ENCODE measurements around the gene USP17L25.
"Not testable (repeated sequence)": the region's sequence is repeated elsewhere in the genome, so short reads cannot be mapped to it uniquely, and the experiment has no call there.

The USP17L25 gene, protein sequence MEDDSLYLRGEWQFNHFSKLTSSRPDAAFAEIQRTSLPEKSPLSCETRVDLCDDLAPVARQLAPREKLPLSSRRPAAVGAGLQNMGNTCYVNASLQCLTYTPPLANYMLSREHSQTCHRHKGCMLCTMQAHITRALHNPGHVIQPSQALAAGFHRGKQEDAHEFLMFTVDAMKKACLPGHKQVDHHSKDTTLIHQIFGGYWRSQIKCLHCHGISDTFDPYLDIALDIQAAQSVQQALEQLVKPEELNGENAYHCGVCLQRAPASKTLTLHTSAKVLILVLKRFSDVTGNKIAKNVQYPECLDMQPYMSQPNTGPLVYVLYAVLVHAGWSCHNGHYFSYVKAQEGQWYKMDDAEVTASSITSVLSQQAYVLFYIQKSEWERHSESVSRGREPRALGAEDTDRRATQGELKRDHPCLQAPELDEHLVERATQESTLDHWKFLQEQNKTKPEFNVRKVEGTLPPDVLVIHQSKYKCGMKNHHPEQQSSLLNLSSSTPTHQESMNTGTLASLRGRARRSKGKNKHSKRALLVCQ

DNA sequence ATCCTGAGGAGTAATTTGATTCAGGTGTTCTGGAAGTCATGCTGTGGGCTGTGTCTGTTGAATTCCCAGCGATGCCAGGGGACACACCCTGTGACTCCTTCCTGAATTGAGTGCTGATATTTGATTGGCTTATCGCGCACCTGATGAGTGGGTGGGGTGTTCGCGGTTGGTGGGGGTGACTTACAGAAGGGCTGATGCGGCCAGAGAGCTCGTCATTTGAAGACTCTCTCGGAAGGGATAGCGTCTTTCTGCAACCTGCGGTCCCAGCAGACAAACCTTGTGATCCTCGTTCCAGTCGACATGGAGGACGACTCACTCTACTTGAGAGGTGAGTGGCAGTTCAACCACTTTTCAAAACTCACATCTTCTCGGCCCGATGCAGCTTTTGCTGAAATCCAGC, at the start of gene USP17L25:
Gene USP17L25 (plus strand): TSS at position 301 of the 400 bp plus-strand sequence. CDS start 0 bp downstream, at position 301.
- not testable (repeated sequence) for DNase-seq

DNA sequence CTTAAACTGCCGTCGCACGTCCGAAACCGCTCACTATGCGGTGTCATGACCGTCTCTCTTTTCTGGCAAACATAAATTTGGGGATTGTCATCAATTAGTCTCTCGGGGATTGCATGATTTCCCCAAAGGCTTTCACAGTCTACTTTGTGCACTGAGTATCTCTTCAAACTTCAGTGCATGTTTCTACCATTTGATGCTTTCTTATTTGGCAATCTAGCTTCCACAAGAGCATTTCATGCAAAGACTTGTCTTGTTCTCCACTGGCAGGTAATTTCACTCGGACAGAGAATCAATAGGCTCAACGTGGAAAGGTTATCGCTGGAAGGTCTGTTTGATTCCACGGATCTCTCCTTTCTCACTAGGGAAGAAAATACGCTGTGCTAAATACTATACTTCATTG, 5.5 kb upstream of the USP17L25 start:
- not testable (repeated sequence) for DNase-seq

DNA sequence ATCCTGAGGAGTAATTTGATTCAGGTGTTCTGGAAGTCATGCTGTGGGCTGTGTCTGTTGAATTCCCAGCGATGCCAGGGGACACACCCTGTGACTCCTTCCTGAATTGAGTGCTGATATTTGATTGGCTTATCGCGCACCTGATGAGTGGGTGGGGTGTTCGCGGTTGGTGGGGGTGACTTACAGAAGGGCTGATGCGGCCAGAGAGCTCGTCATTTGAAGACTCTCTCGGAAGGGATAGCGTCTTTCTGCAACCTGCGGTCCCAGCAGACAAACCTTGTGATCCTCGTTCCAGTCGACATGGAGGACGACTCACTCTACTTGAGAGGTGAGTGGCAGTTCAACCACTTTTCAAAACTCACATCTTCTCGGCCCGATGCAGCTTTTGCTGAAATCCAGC, 4.8 kb upstream of the USP17L25 start, which contains the start of gene USP17L24:
Gene USP17L24 (plus strand): TSS at position 301 of the 400 bp plus-strand sequence. CDS start 0 bp downstream, at position 301.
- DNase-seq: not testable (repeated sequence)

DNA sequence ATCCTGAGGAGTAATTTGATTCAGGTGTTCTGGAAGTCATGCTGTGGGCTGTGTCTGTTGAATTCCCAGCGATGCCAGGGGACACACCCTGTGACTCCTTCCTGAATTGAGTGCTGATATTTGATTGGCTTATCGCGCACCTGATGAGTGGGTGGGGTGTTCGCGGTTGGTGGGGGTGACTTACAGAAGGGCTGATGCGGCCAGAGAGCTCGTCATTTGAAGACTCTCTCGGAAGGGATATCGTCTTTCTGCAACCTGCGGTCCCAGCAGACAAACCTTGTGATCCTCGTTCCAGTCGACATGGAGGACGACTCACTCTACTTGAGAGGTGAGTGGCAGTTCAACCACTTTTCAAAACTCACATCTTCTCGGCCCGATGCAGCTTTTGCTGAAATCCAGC, 4.6 kb downstream of the USP17L25 start, which contains the start of gene USP17L26:
Gene USP17L26 (plus strand): TSS at position 301 of the 400 bp plus-strand sequence. CDS start 0 bp downstream, at position 301.
- not testable (repeated sequence) for DNase-seq

DNA sequence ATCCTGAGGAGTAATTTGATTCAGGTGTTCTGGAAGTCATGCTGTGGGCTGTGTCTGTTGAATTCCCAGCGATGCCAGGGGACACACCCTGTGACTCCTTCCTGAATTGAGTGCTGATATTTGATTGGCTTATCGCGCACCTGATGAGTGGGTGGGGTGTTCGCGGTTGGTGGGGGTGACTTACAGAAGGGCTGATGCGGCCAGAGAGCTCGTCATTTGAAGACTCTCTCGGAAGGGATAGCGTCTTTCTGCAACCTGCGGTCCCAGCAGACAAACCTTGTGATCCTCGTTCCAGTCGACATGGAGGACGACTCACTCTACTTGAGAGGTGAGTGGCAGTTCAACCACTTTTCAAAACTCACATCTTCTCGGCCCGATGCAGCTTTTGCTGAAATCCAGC, 9.4 kb downstream of the USP17L25 start, which contains the start of gene USP17L5:
Gene USP17L5 (plus strand): TSS at position 301 of the 400 bp plus-strand sequence. CDS start 0 bp downstream, at position 301.
- not testable (repeated sequence) for DNase-seq

DNA sequence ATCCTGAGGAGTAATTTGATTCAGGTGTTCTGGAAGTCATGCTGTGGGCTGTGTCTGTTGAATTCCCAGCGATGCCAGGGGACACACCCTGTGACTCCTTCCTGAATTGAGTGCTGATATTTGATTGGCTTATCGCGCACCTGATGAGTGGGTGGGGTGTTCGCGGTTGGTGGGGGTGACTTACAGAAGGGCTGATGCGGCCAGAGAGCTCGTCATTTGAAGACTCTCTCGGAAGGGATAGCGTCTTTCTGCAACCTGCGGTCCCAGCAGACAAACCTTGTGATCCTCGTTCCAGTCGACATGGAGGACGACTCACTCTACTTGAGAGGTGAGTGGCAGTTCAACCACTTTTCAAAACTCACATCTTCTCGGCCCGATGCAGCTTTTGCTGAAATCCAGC, 14.1 kb downstream of the USP17L25 start, which contains the start of gene USP17L27:
Gene USP17L27 (plus strand): TSS at position 301 of the 400 bp plus-strand sequence. CDS start 0 bp downstream, at position 301.
- DNase-seq: not testable (repeated sequence)

DNA sequence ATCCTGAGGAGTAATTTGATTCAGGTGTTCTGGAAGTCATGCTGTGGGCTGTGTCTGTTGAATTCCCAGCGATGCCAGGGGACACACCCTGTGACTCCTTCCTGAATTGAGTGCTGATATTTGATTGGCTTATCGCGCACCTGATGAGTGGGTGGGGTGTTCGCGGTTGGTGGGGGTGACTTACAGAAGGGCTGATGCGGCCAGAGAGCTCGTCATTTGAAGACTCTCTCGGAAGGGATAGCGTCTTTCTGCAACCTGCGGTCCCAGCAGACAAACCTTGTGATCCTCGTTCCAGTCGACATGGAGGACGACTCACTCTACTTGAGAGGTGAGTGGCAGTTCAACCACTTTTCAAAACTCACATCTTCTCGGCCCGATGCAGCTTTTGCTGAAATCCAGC, 18.9 kb downstream of the USP17L25 start, which contains the start of gene USP17L28:
Gene USP17L28 (plus strand): TSS at position 301 of the 400 bp plus-strand sequence. CDS start 0 bp downstream, at position 301.
- not testable (repeated sequence) for DNase-seq

DNA sequence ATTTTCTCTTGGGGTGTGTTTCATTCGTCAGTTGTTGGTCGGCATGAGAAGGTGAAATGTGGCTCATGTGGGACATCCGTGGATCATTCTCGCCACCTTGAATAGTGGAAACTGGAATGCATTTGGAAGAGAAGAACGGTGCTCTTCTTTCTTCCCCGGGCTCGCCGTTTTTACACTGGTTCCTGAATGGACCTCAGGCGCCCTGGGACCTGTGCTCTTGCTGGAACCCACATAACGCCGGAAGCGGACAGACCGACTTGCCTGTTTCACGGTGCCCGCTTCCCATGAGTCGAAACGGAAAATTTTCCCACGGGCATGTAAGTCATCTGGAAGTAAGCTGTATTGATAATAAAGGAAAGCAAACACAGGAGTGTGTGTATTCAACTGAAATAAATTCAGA, 21.2 kb downstream of the USP17L25 start:
- DNase-seq: not testable (repeated sequence)

DNA sequence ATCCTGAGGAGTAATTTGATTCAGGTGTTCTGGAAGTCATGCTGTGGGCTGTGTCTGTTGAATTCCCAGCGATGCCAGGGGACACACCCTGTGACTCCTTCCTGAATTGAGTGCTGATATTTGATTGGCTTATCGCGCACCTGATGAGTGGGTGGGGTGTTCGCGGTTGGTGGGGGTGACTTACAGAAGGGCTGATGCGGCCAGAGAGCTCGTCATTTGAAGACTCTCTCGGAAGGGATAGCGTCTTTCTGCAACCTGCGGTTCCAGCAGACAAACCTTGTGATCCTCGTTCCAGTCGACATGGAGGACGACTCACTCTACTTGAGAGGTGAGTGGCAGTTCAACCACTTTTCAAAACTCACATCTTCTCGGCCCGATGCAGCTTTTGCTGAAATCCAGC, 23.6 kb downstream of the USP17L25 start, which contains the start of gene USP17L29:
Gene USP17L29 (plus strand): TSS at position 301 of the 400 bp plus-strand sequence. CDS start 0 bp downstream, at position 301.
- not testable (repeated sequence) for DNase-seq

DNA sequence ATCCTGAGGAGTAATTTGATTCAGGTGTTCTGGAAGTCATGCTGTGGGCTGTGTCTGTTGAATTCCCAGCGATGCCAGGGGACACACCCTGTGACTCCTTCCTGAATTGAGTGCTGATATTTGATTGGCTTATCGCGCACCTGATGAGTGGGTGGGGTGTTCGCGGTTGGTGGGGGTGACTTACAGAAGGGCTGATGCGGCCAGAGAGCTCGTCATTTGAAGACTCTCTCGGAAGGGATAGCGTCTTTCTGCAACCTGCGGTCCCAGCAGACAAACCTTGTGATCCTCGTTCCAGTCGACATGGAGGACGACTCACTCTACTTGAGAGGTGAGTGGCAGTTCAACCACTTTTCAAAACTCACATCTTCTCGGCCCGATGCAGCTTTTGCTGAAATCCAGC, 33.1 kb downstream of the USP17L25 start, which contains the start of gene USP17L30:
Gene USP17L30 (plus strand): TSS at position 301 of the 400 bp plus-strand sequence. CDS start 0 bp downstream, at position 301.
- not testable (repeated sequence) for DNase-seq

DNA sequence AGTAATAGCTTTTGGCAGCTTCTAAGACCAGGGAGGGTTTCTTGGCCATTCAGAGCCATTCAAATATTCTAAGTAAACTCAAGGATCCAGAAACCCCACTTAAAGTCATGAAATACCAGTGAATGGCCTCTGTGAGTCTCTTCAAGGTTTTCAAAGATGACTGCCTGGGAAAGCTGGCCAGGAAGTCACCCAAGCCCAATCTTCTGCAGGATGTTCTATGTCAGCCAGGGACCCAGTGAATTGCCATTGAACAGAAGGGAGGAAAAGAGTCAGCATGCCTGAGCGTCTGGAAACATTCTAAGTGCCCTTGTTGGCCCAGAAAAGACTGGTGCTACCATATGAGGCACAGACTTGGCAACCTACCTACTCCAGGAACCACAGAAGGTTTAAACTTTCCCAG, 50.2 kb downstream of the USP17L25 start:
- not testable (repeated sequence) for DNase-seq
